NCI-H2227 (cell line): ENCODE results near the gene OR1F1.
"Not testable (repeated sequence)": the region's sequence is repeated elsewhere in the genome, so short reads cannot be mapped to it uniquely, and the experiment has no call there.

Source experiments
- DNase-seq: peaks from one replicate; lab custom pipeline; 2025; ENCODE audit not compliant: unreplicated experiment; lab: John Stamatoyannopoulos, UW

OR1F1 gene

GRCh38 chr16:3173892-3174617 lies 13.9 kb upstream of the OR1F1 start:
- DNase-seq = peak; percentile 62

DNA sequence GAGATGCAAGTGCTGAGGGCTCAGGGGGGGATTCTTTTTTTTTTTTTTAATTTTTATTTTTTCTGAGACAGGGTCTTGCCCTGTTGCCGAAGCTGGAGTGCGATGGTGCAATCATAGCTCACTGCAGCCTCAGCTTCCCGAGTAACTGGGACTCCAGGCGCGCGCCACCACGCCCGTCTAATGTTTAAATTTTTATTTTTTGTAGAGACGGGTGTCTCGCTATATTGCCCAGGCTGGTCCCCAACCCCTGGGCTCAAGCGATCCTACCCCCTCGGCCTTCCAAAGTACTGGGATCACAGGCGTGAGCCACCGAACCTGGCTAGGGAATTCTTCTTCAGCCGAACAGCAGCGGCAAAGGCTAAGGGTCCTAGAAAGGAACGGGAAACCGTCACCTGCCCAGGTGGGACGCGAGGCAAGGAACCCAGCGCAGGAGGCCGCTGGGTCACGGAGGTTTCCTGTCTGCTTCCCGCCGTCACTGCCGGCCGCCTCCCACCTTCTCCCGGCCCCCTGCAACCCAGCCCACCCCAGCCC lies 13.3 kb upstream of the OR1F1 start:
- no peak for DNase-seq

DNA sequence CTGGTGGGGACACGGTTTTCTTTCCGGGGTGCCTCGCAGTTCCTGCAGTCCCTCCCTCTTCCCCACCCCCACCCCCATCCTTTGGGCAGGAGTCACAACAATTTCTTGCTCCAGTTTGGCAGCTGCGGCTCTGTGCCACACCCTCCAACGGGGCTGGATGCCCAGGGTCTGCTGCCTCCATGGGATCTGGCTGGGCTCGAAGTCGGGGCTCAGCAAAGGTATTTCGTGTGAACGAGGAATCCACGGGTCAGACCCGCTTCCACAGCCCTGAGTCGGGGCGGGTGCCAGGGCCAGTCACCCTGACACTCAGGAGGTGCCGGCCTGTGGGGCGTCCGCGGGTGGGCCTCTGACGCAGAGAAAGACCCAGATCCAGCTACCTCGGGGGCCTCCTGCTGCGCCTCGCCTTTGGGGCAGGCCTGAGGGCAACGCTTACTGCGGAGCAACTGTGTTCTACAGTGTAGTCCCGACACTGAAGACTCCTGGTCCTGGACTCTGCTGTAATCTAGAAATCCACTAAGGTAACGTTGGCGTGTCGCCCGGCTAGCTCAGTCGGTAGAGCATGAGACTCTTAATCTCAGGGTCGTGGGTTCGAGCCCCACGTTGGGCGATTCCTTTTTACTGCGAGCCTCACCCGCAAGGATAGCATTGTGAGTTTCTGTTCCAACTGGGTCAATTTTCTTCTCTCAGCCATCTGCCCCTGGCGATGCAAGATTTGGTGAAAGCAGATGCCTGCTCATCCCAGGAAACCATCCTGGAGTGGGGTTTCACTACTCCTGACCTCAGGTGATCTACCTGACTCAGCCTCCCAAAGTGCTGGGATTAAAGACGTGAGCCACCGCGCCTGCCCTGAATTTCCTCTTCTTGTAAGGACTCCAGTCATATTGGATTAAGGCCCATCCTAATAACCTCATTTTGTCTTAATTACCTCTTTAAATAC lies 12.6 kb upstream of the OR1F1 start:
- DNase-seq = peak; percentile 70

DNA sequence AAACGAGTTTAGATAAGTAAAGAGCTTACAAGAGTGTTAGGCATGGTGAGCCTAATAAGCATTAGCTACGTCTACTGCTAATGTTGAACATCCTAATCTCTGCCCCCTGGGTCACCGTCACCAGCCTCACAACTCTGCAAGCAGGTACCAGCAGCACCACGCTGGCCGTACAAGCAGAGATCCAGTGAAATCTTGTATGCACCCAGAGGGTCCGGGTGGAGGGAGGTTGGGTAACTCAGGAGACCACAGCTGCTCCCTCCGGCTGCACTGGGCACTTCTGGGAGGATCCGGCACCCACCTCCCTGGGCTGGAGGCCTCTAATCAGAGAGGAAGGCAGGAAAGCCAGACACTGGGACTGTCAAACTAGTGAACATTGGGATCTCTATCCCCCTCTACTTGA lies 8.4 kb upstream of the OR1F1 start:
- DNase-seq = no peak

DNA sequence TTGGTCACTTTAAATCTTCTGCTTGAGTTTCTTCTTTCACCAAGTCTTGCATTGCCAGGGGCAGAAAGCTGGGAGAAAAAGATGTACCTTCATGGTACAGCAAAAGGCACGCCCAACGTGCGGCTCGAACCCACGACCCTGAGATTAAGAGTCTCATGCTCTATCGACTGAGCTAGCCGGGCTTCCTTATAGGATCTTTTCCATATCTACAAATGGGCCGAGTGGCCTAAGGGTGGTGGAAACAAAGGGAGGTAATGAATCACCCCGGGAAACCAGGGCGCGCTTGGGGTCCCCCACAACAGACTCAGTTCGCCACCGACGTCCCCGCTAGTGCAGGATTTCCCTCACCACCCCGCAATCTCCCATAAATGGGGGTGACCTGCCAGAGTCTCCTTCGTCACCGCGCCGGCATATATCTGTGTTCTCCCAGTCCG lies 7.5 kb upstream of the OR1F1 start:
- DNase-seq = no peak

DNA sequence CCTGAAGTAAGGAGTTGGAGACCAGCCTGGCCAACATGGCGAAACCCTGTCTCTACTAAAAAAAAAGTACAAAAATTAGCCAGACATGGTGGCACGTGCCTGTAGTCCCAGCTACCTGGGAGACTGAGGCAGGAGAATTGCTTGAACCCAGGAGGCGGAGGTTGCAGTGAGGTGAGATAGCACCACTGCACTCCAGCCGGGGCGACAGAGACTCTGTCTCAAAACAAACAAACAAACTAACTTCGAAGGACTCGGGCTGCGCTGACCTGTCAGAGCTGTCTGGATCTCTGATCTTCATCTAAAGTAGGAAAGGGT lies 5.8 kb upstream of the OR1F1 start:
- not testable (repeated sequence) for DNase-seq

DNA sequence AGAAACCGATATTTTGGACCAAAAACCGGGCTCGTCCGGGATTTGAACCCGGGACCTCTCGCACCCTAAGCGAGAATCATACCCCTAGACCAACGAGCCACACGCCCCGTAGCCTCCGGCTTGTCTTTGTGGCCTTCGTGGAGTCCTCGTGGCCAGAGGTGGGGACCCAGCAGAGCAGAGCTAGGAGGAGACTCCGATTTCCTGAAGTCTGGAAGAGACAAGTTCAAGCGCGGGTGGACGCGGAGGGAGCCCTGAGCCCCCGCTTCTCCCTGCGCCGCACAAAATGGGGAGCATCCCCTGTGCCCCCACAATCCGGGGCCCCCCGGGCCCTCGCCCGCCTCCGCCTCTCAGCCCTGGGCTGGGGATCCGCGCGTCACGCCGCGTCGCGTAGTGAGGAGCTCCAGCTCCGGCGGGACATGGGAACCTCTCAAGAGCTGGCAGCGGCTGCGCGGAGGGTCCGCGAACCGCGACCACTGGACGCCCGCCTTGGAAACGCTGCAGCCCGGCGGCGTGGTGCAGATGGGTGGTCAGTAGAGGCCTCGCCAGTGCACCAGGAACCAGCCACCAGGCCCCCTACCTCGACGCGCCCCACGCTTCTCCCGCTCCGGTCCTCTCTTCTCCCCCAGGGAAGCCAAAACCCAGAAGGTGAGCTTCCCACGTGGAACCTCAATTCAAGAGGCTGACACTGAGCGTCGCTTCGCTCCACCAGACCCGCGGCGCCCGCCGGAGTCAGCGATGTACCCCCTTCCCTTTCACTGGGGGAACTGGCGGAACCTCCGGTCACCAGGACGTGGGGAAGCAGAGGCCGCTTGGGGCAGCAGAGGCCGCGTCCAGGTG lies 5.2 kb upstream of the OR1F1 start:
- DNase-seq = peak; percentile 68

DNA sequence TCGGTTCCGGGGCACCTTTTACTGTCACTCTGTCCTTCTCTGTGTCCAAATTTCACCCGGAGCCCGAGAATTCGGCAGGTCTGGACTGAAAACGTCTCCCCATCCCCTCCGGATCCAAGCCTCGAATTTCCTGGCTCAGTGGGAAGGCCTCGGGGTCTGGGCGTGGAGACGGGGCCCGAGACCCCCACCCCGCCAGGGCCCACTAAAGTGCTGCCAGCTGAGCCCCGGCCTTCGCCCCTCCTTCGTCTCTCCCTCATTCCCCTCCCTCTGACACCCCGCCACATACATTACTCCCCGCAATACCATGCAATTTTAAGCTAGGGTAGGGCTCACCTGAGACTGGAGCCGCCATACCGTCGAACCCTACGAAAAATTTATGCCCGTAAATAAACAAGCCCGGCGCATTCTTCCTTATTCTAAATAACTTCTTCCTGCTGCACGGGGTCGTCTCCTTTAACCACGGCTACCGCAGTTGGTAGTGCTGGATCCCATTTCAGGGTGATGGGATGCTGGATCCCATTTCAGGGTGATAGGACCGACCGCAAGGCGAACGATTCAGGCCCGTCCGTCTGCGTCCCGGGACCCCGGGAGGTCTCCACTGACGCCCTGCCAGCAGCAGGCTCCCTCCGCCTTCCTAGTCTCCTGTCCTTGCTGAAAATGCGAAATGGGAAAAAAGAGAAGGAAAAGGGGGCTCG lies 4.4 kb upstream of the OR1F1 start:
- no peak for DNase-seq

GRCh38 chr16:3186946-3187690 lies 886 bp upstream of the OR1F1 start:
- no peak for DNase-seq

GRCh38 chr16:3188675-3188924 lies 596 bp downstream of the OR1F1 start:
- no peak for DNase-seq

GRCh38 chr16:3188925-3189825 lies 1.2 kb downstream of the OR1F1 start:
- peak; percentile 75 for DNase-seq

DNA sequence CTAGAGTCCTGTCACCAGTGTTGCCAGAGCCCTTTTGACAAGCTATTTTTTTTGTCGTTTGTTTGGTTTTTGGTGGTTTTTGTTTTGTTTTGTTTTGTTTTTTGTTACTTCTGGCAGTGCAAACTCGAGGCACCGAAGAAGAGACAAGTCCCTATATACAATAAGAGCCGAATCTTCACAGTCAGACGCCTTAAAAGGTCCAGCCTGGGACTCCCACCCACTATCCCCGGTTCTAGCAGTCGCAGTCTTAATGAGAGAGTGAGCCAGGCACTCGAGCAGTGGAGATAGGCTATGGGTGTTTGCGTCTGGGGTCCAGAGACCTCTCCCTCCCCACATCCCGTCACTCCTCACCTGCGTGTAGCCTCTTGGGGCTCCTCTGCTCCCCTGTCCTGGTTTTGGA lies 1.9 kb downstream of the OR1F1 start:
- no peak for DNase-seq

DNA sequence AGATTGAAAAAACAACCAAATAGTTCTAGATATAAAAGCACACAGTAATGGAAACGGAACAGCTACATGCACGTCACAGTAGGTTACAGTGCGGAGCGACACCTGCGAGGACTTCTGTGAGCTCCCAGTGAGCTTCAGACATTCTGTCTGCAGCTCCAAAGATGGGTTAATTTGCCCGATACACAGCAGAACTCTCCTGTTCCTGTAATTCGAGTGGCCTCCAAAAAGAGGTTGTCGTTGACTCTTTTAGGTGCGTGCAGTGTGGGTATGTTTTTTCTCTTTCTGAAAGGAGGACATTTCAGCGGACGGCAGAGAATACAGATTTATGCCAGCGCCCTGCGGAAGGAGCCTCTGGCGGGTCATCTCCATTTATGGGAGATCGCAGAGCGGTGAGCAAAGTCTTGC lies 2.9 kb downstream of the OR1F1 start:
- no peak for DNase-seq

DNA sequence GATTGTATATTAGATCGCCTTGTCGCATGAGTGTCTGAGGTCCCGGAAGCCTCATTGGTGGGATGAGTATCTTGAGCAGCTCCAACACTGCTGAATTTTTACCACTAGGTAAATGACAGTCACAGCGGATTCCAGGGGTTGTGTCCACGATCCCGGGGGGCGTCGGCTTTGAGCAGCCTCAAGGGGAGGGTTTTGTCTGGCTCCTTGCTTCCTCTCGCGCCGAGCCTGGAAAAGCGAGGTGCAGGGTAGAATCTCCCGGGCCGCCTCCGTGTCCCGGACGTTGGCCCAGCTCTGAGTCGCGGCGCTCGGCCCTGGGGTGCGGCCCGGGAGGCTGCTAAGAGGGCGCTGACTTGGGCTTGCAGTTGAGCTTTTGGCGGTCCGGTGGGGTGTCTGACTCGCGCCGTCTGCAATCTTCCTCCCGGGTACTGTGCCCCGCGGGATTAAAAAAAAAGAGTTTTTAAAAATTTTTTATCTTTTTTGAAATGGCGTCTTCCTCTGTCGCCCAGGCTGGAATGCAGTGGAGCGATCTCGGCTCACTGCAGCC lies 4.5 kb downstream of the OR1F1 start:
- DNase-seq = no peak

DNA sequence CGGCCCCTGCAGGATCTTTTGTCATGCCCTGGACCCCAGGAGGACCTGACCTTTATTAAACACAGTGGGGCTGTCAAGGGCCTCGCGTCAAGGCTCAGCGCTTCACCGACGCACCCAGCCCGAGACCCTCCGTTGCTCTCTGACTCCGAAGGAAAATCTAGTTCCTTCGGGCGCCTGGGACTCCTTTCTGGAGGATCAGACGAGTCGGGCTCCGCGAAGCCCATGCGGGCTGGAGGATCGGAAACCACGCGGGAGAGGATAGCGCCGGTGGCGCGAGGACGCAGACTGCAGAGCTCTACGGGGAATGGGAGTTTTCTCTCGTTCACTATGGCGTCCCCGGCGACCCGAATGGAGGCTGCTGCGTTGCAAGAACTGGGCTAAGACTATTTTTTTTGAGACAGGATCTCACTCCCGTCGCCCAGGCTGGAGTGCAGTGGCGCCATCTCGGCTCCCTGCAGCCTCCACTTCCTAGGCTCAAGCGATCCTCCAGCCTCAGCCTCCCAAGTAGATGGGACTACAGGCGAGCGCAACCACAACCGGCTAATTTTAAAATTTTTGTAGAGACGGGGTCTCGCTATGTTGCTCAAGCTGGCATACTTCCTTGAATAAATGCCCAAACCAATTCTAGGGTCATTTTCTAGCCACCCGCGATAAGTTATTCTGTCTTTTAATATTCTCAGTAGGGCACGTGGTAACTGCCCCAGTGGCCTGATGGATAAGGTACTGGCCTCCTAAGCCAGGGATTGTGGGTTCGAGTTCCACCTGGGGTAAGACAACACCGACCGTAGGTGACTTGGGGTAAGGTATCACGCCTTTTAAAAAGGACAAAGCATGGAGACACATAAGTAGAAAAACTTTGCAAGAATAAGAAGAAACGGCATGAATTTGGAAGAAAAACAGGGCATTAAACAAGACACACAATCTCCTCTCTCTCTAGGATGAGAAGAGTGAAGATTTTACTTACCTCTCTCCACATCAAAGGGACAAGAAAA lies 5.5 kb downstream of the OR1F1 start:
- DNase-seq = no peak

DNA sequence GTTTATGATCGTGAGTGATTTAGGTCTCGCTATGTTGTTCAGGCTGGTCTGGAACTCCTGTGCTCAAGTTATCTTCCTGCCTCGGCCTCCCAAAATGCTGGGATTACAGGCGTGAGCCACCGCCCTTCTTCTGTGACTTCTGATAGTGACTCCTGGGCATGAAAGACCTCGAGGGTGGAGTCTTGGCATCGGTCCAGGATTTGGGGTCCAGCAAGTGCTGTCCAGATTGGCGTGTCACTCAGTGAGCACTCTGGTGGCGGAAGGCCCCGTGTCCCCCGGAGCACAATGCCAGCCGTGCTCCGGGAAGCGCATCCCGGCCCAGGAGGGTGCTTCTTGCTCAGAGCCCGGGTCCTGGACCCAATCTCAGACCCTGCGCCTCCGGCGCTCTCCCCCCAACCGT lies 6.8 kb downstream of the OR1F1 start:
- no peak for DNase-seq

DNA sequence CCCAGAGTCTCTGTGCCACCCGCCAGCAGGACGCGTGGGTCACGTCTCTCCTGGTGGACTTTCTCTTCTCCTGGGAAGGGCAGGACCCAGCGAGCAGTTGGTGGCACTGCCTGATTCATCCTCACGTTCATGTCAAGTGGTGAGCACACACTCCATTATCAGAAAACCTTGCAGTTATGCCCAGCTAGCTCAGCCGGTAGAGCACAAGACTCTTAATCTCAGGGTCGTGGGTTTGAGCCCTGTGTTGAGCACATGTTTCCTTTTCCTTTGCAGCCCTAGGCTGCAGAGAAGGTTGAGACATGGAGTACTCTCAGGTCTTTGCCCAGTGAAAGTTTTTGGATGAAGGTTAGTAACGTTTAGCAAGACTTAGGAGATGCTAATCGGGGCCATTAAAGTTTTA lies 8.0 kb downstream of the OR1F1 start:
- DNase-seq = no peak
